Activated CD4-positive, CD25-positive, alpha-beta regulatory T cell (primary cell): ENCODE results near the gene MEIKIN.

Experiments used
- DNase-seq, 4 experiments: peaks; one replicate each; lab custom pipeline; 2025; lab: John Stamatoyannopoulos, UW

Gene MEIKIN

GRCh38 chr5:131973089-131973712 is 27.7 kb upstream of the MEIKIN start:
- no peak for DNase-seq

GRCh38 chr5:131968396-131968954 is 23.0 kb upstream of the MEIKIN start:
- no peak for DNase-seq

- DNase-seq = no peak
Measured at GRCh38 chr5:131966551-131966950, 21.1 kb upstream of the MEIKIN start.

GRCh38 chr5:131965826-131966415 is 20.5 kb upstream of the MEIKIN start:
- no peak for DNase-seq

GRCh38 chr5:131959906-131960305 is 14.4 kb upstream of the MEIKIN start:
- no peak for DNase-seq

GRCh38 chr5:131959136-131959535 is 13.7 kb upstream of the MEIKIN start:
- DNase-seq = no peak

GRCh38 chr5:131957721-131958441 is 12.4 kb upstream of the MEIKIN start:
- DNase-seq = no peak

- DNase-seq = no peak
Measured at GRCh38 chr5:131953969-131954368, 8.5 kb upstream of the MEIKIN start.

GRCh38 chr5:131952301-131952857 is 6.9 kb upstream of the MEIKIN start:
- DNase-seq = no peak

GRCh38 chr5:131950706-131951105 is 5.2 kb upstream of the MEIKIN start:
- DNase-seq = no peak

- no peak for DNase-seq
Measured at GRCh38 chr5:131947445-131947844, 2.0 kb upstream of the MEIKIN start.

- DNase-seq = no peak
Measured at GRCh38 chr5:131944702-131945550, 537 bp downstream of the MEIKIN start.

- no peak for DNase-seq
Measured at GRCh38 chr5:131943916-131944315, 1.5 kb downstream of the MEIKIN start.

GRCh38 chr5:131942016-131942415 is 3.4 kb downstream of the MEIKIN start:
- no peak for DNase-seq

- DNase-seq = no peak
Measured at GRCh38 chr5:131939690-131940345, 5.6 kb downstream of the MEIKIN start.

- DNase-seq = no peak
Measured at GRCh38 chr5:131932235-131932634, 13.2 kb downstream of the MEIKIN start.

GRCh38 chr5:131928957-131929356 is 16.5 kb downstream of the MEIKIN start:
- no peak for DNase-seq

GRCh38 chr5:131926168-131926567 is 19.3 kb downstream of the MEIKIN start:
- DNase-seq = no peak

- DNase-seq = no peak
Measured at GRCh38 chr5:131916481-131916880, 29.0 kb downstream of the MEIKIN start.

- no peak for DNase-seq
Measured at GRCh38 chr5:131914472-131914871, 31.0 kb downstream of the MEIKIN start.

- DNase-seq = no peak
Measured at GRCh38 chr5:131913603-131914002, 31.9 kb downstream of the MEIKIN start.
